ENCODE results near the gene ACP1. TPM values are rescaled to one million over a fixed set of nuclear protein-coding genes. Genes with fewer than 3 reads are reported as not detected.

Gene ACP1
- total and polyA plus RNA-seq, 2 experiments from 2014 or later: 189 to 281 TPM

DNA sequence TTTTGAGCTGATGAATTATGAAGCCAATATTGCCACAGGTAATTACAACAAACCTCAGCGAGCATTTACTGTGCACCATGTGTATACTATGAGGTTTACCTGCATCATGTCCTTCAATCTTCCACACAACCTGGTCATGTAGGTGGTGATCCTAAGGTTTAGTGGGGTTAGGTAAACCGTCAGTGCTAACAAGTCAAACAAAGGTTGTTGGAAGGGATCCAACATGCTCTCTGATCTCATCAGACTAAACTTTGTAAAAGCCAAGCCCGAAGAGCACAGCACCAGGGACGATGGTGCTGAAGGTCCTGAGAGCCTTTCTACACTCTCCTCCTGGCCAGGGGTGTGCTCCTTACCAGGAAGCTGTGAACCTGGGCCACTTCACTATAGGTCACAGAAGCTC, 30.3 kb upstream of the ACP1 start:
- Mint-ChIP-seq H3K27ac (no peak overlapping the region), H3K9me3 (no peaks in the 10 kb centered on the region), H3K27me3 (ENCODE audit: insufficient read depth, low read depth, poor library complexity) (peaks cover 3% of the 10 kb centered on the region), H3K4me1 (peaks cover 33% of the 10 kb centered on the region), H3K36me3 (ENCODE audit: low read depth) (peaks cover 12% of the 10 kb centered on the region), H3K4me3 (no peak overlapping the region)
- no peak overlapping the region for H3K4me3 ChIP-seq
- H3K9me2 ChIP-seq (ENCODE audit: insufficient read depth): peaks cover 5% of the 10 kb centered on the region; the same call in 1 of the 2 replicates
- no peak for ATAC-seq
- no peaks in the 10 kb centered on the region for H4K20me1 ChIP-seq (replicated peaks; ENCODE audit: insufficient read depth)
- TF ChIP-seq, protein P1, sequence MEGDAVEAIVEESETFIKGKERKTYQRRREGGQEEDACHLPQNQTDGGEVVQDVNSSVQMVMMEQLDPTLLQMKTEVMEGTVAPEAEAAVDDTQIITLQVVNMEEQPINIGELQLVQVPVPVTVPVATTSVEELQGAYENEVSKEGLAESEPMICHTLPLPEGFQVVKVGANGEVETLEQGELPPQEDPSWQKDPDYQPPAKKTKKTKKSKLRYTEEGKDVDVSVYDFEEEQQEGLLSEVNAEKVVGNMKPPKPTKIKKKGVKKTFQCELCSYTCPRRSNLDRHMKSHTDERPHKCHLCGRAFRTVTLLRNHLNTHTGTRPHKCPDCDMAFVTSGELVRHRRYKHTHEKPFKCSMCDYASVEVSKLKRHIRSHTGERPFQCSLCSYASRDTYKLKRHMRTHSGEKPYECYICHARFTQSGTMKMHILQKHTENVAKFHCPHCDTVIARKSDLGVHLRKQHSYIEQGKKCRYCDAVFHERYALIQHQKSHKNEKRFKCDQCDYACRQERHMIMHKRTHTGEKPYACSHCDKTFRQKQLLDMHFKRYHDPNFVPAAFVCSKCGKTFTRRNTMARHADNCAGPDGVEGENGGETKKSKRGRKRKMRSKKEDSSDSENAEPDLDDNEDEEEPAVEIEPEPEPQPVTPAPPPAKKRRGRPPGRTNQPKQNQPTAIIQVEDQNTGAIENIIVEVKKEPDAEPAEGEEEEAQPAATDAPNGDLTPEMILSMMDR (conservative IDR thresholded peaks at IDR 0.05; ENCODE audit: low read depth in 2 of 2): no peak
- TF ChIP-seq ZNF114 (CRISPR knock-in tag; IDR thresholded peaks at IDR 0.05) (no peak), STAT1 (IDR thresholded peaks at IDR 0.05; ENCODE audit: unreplicated experiment) (no peak), NANOG (IDR thresholded peaks at IDR 0.05; ENCODE audit: borderline replicate concordance) (no peak), EZH2 (IDR thresholded peaks at IDR 0.05; ENCODE audit: low read depth, unreplicated experiment) (no peak), CREB1 (CRISPR knock-in tag; IDR thresholded peaks at IDR 0.05; ENCODE audit: low read depth) (no peak), EZH2phosphoT487 (IDR thresholded peaks at IDR 0.05; ENCODE audit: unreplicated experiment) (no peak), JUNB (IDR thresholded peaks at IDR 0.05; ENCODE audit: unreplicated experiment) (no peak), POLR2AphosphoS5 (IDR thresholded peaks at IDR 0.05; ENCODE audit: low read depth) (no peak), ZNF331 (CRISPR knock-in tag; IDR thresholded peaks at IDR 0.05; ENCODE audit: low read depth) (no peak)
- TF ChIP-seq, protein P2, sequence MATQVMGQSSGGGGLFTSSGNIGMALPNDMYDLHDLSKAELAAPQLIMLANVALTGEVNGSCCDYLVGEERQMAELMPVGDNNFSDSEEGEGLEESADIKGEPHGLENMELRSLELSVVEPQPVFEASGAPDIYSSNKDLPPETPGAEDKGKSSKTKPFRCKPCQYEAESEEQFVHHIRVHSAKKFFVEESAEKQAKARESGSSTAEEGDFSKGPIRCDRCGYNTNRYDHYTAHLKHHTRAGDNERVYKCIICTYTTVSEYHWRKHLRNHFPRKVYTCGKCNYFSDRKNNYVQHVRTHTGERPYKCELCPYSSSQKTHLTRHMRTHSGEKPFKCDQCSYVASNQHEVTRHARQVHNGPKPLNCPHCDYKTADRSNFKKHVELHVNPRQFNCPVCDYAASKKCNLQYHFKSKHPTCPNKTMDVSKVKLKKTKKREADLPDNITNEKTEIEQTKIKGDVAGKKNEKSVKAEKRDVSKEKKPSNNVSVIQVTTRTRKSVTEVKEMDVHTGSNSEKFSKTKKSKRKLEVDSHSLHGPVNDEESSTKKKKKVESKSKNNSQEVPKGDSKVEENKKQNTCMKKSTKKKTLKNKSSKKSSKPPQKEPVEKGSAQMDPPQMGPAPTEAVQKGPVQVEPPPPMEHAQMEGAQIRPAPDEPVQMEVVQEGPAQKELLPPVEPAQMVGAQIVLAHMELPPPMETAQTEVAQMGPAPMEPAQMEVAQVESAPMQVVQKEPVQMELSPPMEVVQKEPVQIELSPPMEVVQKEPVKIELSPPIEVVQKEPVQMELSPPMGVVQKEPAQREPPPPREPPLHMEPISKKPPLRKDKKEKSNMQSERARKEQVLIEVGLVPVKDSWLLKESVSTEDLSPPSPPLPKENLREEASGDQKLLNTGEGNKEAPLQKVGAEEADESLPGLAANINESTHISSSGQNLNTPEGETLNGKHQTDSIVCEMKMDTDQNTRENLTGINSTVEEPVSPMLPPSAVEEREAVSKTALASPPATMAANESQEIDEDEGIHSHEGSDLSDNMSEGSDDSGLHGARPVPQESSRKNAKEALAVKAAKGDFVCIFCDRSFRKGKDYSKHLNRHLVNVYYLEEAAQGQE (IDR thresholded peaks at IDR 0.05; ENCODE audit: unreplicated experiment): no peak
- TF ChIP-seq, protein P3, sequence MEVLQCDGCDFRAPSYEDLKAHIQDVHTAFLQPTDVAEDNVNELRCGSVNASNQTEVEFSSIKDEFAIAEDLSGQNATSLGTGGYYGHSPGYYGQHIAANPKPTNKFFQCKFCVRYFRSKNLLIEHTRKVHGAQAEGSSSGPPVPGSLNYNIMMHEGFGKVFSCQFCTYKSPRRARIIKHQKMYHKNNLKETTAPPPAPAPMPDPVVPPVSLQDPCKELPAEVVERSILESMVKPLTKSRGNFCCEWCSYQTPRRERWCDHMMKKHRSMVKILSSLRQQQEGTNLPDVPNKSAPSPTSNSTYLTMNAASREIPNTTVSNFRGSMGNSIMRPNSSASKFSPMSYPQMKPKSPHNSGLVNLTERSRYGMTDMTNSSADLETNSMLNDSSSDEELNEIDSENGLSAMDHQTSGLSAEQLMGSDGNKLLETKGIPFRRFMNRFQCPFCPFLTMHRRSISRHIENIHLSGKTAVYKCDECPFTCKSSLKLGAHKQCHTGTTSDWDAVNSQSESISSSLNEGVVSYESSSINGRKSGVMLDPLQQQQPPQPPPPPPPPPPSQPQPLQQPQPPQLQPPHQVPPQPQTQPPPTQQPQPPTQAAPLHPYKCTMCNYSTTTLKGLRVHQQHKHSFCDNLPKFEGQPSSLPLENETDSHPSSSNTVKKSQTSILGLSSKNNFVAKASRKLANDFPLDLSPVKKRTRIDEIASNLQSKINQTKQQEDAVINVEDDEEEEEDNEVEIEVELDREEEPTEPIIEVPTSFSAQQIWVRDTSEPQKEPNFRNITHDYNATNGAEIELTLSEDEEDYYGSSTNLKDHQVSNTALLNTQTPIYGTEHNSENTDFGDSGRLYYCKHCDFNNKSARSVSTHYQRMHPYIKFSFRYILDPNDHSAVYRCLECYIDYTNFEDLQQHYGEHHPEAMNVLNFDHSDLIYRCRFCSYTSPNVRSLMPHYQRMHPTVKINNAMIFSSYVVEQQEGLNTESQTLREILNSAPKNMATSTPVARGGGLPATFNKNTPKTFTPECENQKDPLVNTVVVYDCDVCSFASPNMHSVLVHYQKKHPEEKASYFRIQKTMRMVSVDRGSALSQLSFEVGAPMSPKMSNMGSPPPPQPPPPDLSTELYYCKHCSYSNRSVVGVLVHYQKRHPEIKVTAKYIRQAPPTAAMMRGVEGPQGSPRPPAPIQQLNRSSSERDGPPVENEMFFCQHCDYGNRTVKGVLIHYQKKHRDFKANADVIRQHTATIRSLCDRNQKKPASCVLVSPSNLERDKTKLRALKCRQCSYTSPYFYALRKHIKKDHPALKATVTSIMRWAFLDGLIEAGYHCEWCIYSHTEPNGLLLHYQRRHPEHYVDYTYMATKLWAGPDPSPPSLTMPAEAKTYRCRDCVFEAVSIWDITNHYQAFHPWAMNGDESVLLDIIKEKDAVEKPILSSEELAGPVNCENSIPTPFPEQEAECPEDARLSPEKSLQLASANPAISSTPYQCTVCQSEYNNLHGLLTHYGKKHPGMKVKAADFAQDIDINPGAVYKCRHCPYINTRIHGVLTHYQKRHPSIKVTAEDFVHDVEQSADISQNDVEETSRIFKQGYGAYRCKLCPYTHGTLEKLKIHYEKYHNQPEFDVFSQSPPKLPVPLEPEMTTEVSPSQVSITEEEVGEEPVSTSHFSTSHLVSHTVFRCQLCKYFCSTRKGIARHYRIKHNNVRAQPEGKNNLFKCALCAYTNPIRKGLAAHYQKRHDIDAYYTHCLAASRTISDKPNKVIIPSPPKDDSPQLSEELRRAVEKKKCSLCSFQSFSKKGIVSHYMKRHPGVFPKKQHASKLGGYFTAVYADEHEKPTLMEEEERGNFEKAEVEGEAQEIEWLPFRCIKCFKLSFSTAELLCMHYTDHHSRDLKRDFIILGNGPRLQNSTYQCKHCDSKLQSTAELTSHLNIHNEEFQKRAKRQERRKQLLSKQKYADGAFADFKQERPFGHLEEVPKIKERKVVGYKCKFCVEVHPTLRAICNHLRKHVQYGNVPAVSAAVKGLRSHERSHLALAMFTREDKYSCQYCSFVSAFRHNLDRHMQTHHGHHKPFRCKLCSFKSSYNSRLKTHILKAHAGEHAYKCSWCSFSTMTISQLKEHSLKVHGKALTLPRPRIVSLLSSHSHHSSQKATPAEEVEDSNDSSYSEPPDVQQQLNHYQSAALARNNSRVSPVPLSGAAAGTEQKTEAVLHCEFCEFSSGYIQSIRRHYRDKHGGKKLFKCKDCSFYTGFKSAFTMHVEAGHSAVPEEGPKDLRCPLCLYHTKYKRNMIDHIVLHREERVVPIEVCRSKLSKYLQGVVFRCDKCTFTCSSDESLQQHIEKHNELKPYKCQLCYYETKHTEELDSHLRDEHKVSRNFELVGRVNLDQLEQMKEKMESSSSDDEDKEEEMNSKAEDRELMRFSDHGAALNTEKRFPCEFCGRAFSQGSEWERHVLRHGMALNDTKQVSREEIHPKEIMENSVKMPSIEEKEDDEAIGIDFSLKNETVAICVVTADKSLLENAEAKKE (CRISPR knock-in tag; IDR thresholded peaks at IDR 0.05): no peak
- TF ChIP-seq, protein P4, sequence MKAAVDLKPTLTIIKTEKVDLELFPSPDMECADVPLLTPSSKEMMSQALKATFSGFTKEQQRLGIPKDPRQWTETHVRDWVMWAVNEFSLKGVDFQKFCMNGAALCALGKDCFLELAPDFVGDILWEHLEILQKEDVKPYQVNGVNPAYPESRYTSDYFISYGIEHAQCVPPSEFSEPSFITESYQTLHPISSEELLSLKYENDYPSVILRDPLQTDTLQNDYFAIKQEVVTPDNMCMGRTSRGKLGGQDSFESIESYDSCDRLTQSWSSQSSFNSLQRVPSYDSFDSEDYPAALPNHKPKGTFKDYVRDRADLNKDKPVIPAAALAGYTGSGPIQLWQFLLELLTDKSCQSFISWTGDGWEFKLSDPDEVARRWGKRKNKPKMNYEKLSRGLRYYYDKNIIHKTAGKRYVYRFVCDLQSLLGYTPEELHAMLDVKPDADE (IDR thresholded peaks at IDR 0.05): no peak
- no peak overlapping the region for H3K4me2 ChIP-seq
- no peaks in the 10 kb centered on the region for H3K79me2 ChIP-seq (replicated peaks; ENCODE audit: insufficient read depth)
- DNase-seq (ENCODE audit: low spot score): no peak
- H3K36me3 ChIP-seq (ENCODE audit: insufficient read depth): no peaks in the 10 kb centered on the region
- H3K4me1 ChIP-seq (ENCODE audit: insufficient read depth): peaks cover 17% of the 10 kb centered on the region
- no peaks in the 10 kb centered on the region for H3K27me3 ChIP-seq (ENCODE audit: insufficient read depth)
- no peak overlapping the region for H3K27ac ChIP-seq (ENCODE audit: low read depth)
- no peak overlapping the region for H2AFZ ChIP-seq
- no peaks in the 10 kb centered on the region for H3F3A ChIP-seq (replicated peaks; ENCODE audit: low read depth)

Data from GM23338 (cell line).